Mesenchymal stem cell (in vitro differentiated cells and primary cell): ENCODE data around the gene INHBA.

Experiments
- DNase-seq: peaks from one replicate; pipeline ENCODE4 v3.0.0-alpha.2; 2013
- H2AFZ ChIP-seq: one replicate; pipeline ENCODE4 v1.6.1; 2013; ENCODE audit warnings: low read depth, mild to moderate bottlenecking, control low read depth, inconsistent platforms, low read length, moderate library complexity
- H2AK5ac ChIP-seq: 2 replicates; pipeline ENCODE4 v1.6.1; 2013; ENCODE audit warnings: low read length, moderate library complexity, mild to moderate bottlenecking, inconsistent platforms; ENCODE audit not compliant: severe bottlenecking
- H2BK120ac ChIP-seq: one replicate; pipeline ENCODE4 v1.6.1; 2013; ENCODE audit warnings: low read depth, mild to moderate bottlenecking, inconsistent platforms, low read length, moderate library complexity
- H2BK12ac ChIP-seq, 2 experiments: one replicate each; pipeline ENCODE4 v1.6.1; 2013; ENCODE audit warnings: inconsistent platforms in 2 of 2, low read length in 2 of 2, mild to moderate bottlenecking in 2 of 2, moderate library complexity in 2 of 2, control low read depth in 1 of 2
- H2BK15ac ChIP-seq: one replicate; pipeline ENCODE4 v1.6.1; 2013; ENCODE audit warnings: mild to moderate bottlenecking, low read depth, inconsistent platforms; ENCODE audit not compliant: poor library complexity, severe bottlenecking
- H2BK5ac ChIP-seq: 2 replicates; pipeline ENCODE4 v1.6.1; 2013; ENCODE audit warnings: low read depth, mild to moderate bottlenecking, low read length, control low read depth, inconsistent platforms; ENCODE audit not compliant: poor library complexity, severe bottlenecking
- H3K14ac ChIP-seq, 2 experiments: one replicate each; pipeline ENCODE4 v1.6.1; 2013; ENCODE audit warnings: inconsistent platforms in 2 of 2, low read length in 2 of 2, control low read depth in 1 of 2, mild to moderate bottlenecking in 1 of 2, moderate library complexity in 1 of 2
- H3K18ac ChIP-seq, 2 experiments: one replicate each; pipeline ENCODE4 v1.6.1; 2013; ENCODE audit warnings: inconsistent platforms in 2 of 2, low read length in 2 of 2, control low read depth in 1 of 2, low read depth in 1 of 2, mild to moderate bottlenecking in 1 of 2
- H3K23ac ChIP-seq, 2 experiments: one replicate each; pipeline ENCODE4 v1.6.1; 2013; ENCODE audit warnings: inconsistent platforms in 2 of 2, low read length in 2 of 2, mild to moderate bottlenecking in 2 of 2, moderate library complexity in 2 of 2, control low read depth in 1 of 2
- H3K27ac ChIP-seq: 2 replicates; pipeline ENCODE4 v1.5.1; 2013; ENCODE audit warnings: mild to moderate bottlenecking, moderate library complexity, low read length, control low read depth, inconsistent platforms; ENCODE audit not compliant: poor library complexity, severe bottlenecking
- H3K27me3 ChIP-seq, 2 experiments: 2 replicates each; pipeline versions ENCODE4 v1.6.1 to v1.7.0; 2013; ENCODE audit warnings: low read length in 2 of 2, mild to moderate bottlenecking in 2 of 2, moderate library complexity in 2 of 2, control low read depth in 1 of 2, inconsistent platforms in 1 of 2; ENCODE audit not compliant: control insufficient read depth in 1 of 2, insufficient read depth in 1 of 2
- H3K36me3 ChIP-seq, 2 experiments: 2 replicates each; pipeline versions ENCODE4 v1.6.1 to v1.7.0; 2013; ENCODE audit warnings: low read length in 2 of 2, control low read depth in 1 of 2, inconsistent platforms in 1 of 2, low read depth in 1 of 2, mild to moderate bottlenecking in 1 of 2; ENCODE audit not compliant: insufficient read depth in 2 of 2, control insufficient read depth in 1 of 2
- H3K4ac ChIP-seq, 2 experiments: one replicate each; pipeline ENCODE4 v1.6.1; 2013; ENCODE audit warnings: inconsistent platforms in 2 of 2, low read length in 2 of 2, mild to moderate bottlenecking in 2 of 2, moderate library complexity in 2 of 2, control low read depth in 1 of 2, low read depth in 1 of 2
- H3K4me1 ChIP-seq: 2 replicates; pipeline ENCODE4 v1.6.1; 2013; ENCODE audit warnings: low read depth, low read length, control low read depth; ENCODE audit not compliant: control insufficient read depth, insufficient read depth
- H3K4me2 ChIP-seq: 2 replicates; pipeline ENCODE4 v1.6.1; 2013; ENCODE audit warnings: low read length, mild to moderate bottlenecking, inconsistent platforms; ENCODE audit not compliant: poor library complexity, severe bottlenecking
- H3K4me3 ChIP-seq, 2 experiments: 2 replicates each; pipeline versions ENCODE4 v1.5.1 to v1.7.0; 2013; ENCODE audit warnings: low read length in 2 of 2, mild to moderate bottlenecking in 2 of 2, control low read depth in 1 of 2, low read depth in 1 of 2; ENCODE audit not compliant: insufficient read depth in 1 of 2
- H3K79me1 ChIP-seq: replicated peaks from 2 replicates; pipeline ENCODE4 v1.6.1; 2013; ENCODE audit warnings: mild to moderate bottlenecking, control low read depth, low read length, inconsistent platforms; ENCODE audit not compliant: poor library complexity, severe bottlenecking
- H3K9ac ChIP-seq: 2 replicates; pipeline ENCODE4 v1.7.0; 2013; ENCODE audit warnings: mild to moderate bottlenecking, low read length, moderate library complexity
- H3K9me3 ChIP-seq: 2 replicates; pipeline ENCODE4 v1.7.0; 2013; ENCODE audit warnings: mild to moderate bottlenecking, low read length; ENCODE audit not compliant: control insufficient read depth
- H4K8ac ChIP-seq: one replicate; pipeline ENCODE4 v1.6.1; 2013; ENCODE audit warnings: inconsistent platforms, mild to moderate bottlenecking, low read length, moderate library complexity
- H4K91ac ChIP-seq: one replicate; pipeline ENCODE4 v1.6.1; 2013; ENCODE audit warnings: mild to moderate bottlenecking, low read length, inconsistent platforms
- WGBS: methylation state at CpG from one replicate; pipeline ENCODE4 v1.1.7; 2013; ENCODE audit warnings: mixed read lengths; 5-methylcytosine and 5-hydroxymethylcytosine counted together

INHBA gene

DNA sequence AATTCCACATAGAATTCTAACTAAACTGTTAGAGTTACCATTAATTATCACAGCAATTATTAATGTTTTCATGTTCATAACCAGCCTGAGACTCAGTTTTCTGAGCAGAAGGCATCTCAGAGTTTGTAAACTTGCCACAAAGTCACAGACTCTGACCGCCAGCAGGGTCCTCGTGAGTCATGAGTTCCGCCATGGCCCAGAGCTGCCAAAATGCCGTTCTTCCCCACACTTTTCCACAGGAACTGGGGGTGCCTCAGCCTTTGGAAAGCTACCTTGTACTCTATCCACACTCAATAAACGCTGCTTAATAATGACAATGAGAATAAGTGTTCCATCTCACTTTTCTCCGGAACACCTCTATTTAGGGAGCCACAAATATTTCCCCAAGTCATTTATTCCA lies 22.1 kb upstream of the INHBA start:
- Histone ChIP-seq H3K4me1 (peaks cover 2% of the 10 kb centered on the region), H2BK12ac (no peak overlapping the region), H2BK15ac (no peak overlapping the region), H3K18ac (no peak overlapping the region), H2BK120ac (no peak overlapping the region), H2BK5ac (no peak overlapping the region), H2AFZ (no peak overlapping the region), H3K27me3 (no peaks in the 10 kb centered on the region), H3K9me3 (no peaks in the 10 kb centered on the region), H4K91ac (no peak overlapping the region), H3K36me3 (no peaks in the 10 kb centered on the region), H2AK5ac (no peak overlapping the region), H3K79me1 (no peaks in the 10 kb centered on the region), H3K9ac (no peak overlapping the region), H4K8ac (no peak overlapping the region), H3K4me2 (no peak overlapping the region), H3K4ac (no peak overlapping the region), H3K23ac (no peak overlapping the region), H3K4me3 (no peak overlapping the region), H3K27ac (no peak overlapping the region), H3K14ac (no peak overlapping the region)
- no peak for DNase-seq
- 97% methylated on average over 6 of the region's 6 CpGs for WGBS

DNA sequence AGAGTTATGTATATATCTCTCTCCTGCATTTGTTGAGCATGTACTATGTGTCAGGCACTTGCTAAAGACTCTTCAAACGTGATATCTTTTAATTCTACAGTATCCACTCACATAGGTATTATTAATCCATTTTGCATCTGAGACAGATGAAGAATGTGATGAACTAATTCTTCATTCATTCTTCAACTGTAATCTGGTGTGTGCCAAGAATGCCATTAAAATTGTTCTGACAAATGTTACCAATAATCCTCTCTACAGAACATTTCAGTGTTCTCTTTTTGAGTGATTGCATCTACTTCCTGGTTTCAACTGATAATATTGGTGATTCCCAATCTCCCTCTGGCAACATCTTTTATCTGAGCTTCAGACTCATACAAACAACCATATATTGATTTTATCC lies 18.0 kb upstream of the INHBA start:
- Histone ChIP-seq H3K4me1 (peaks cover 2% of the 10 kb centered on the region), H2BK12ac (no peak overlapping the region), H3K36me3 (no peaks in the 10 kb centered on the region), H2BK120ac (no peak overlapping the region), H2BK5ac (no peak overlapping the region), H2BK15ac (no peak overlapping the region), H2AFZ (no peak overlapping the region), H3K79me1 (no peaks in the 10 kb centered on the region), H4K91ac (no peak overlapping the region), H3K23ac (no peak overlapping the region), H3K9ac (no peak overlapping the region), H3K14ac (no peak overlapping the region), H3K4ac (no peak overlapping the region), H4K8ac (no peak overlapping the region), H3K4me2 (no peak overlapping the region), H3K27ac (no peak overlapping the region), H2AK5ac (no peak overlapping the region), H3K4me3 (no peak overlapping the region), H3K18ac (no peak overlapping the region), H3K27me3 (no peaks in the 10 kb centered on the region), H3K9me3 (no peaks in the 10 kb centered on the region)
- DNase-seq = no peak
- no CpG with 5 or more reads among the region's 1 CpG for WGBS

DNA sequence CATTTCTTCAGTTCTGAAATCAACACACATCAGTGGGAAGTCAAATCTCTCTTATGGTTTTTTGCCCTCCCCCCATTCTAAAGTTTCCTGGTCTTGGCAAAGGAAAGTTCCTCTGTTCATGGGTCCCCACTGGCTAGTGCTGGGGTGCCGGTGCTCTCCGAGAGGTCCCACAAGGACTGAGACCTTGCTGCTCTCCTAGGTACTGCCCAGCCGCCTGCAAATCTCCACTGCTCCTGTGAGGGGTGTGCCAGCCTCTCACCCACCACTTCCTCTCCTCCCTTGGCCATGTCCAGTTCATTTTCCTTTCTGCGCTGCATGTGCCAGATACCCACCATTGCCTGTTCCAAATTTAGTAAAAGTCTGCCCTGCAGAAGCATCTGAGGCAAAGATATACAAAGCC lies 17.2 kb upstream of the INHBA start:
- no peak overlapping the region for H2BK5ac ChIP-seq
- H3K27me3 ChIP-seq = no peaks in the 10 kb centered on the region
- DNase-seq = no peak
- H3K18ac ChIP-seq = no peak overlapping the region
- H2BK15ac ChIP-seq = no peak overlapping the region
- no peak overlapping the region for H2AK5ac ChIP-seq
- H3K9ac ChIP-seq = no peak overlapping the region
- no peak overlapping the region for H3K4ac ChIP-seq
- H3K27ac ChIP-seq = no peak overlapping the region
- H2AFZ ChIP-seq = no peak overlapping the region
- H3K14ac ChIP-seq = no peak overlapping the region
- H3K36me3 ChIP-seq = no peaks in the 10 kb centered on the region
- H3K4me1 ChIP-seq = no peaks in the 10 kb centered on the region
- H4K8ac ChIP-seq = no peak overlapping the region
- H2BK120ac ChIP-seq = no peak overlapping the region
- H3K23ac ChIP-seq = no peak overlapping the region
- H2BK12ac ChIP-seq = no peak overlapping the region
- H3K4me2 ChIP-seq = no peak overlapping the region
- H3K9me3 ChIP-seq = no peaks in the 10 kb centered on the region
- no peak overlapping the region for H3K4me3 ChIP-seq
- H3K79me1 ChIP-seq = no peaks in the 10 kb centered on the region
- WGBS = 94% methylated on average over 4 of the region's 4 CpGs
- H4K91ac ChIP-seq = no peak overlapping the region

DNA sequence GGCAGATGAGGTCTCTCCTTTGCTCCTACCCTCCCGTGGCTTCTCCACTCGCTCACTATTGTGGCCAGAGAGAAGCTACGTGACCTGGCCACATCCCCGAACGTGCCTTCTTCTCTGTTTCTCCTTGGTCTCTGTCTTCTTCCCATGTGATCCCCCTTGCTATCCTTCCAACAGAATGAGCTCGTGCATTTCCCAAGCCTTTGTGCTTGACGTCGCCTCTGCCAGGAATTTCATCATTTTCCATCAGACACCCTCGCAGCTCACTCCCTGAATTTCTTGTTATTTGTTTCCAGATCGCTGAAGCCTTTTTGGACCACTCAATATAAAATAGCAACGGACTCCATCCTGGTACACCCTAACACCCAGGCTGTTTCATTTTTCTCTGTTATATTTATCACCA lies 13.8 kb upstream of the INHBA start:
- H3K14ac ChIP-seq = no peak overlapping the region
- H4K91ac ChIP-seq = no peak overlapping the region
- no peak overlapping the region for H2BK12ac ChIP-seq
- no peak overlapping the region for H2AFZ ChIP-seq
- no peak overlapping the region for H2AK5ac ChIP-seq
- DNase-seq = no peak
- H3K4ac ChIP-seq = no peak overlapping the region
- no peaks in the 10 kb centered on the region for H3K27me3 ChIP-seq
- no peak overlapping the region for H4K8ac ChIP-seq
- H2BK5ac ChIP-seq = no peak overlapping the region
- H3K4me1 ChIP-seq = no peaks in the 10 kb centered on the region
- no peaks in the 10 kb centered on the region for H3K36me3 ChIP-seq
- no peak overlapping the region for H3K23ac ChIP-seq
- no peak overlapping the region for H3K27ac ChIP-seq
- H3K9ac ChIP-seq = no peak overlapping the region
- H3K18ac ChIP-seq = no peak overlapping the region
- no peak overlapping the region for H3K4me3 ChIP-seq
- H3K79me1 ChIP-seq = no peaks in the 10 kb centered on the region
- H3K9me3 ChIP-seq = no peaks in the 10 kb centered on the region
- H2BK15ac ChIP-seq = no peak overlapping the region
- no peak overlapping the region for H3K4me2 ChIP-seq
- WGBS = 94% methylated on average over 11 of the region's 11 CpGs
- H2BK120ac ChIP-seq = no peak overlapping the region
